Left ventricle myocardium inferior (tissue), 1 donor: ENCODE measurements around the gene KCMF1. TPM values are rescaled to one million over a fixed set of nuclear protein-coding genes. Genes with fewer than 3 reads are reported as not detected.

Experiments
- DNase-seq: peaks from one replicate; pipeline ENCODE4 v3.0.0-alpha.2; 2020
- H3K27ac ChIP-seq: fragments of 200-600 bp; replicated peaks from 2 replicates; pipeline ENCODE4 v1.8.0; 2021
- H3K27me3 ChIP-seq: fragments of 200-600 bp; 2 replicates; pipeline ENCODE4 v1.8.0; 2021; ENCODE audit warnings: low read depth
- H3K36me3 ChIP-seq: fragments of 200-600 bp; 2 replicates; pipeline ENCODE4 v1.8.0; 2021
- H3K4me1 ChIP-seq: fragments of 200-600 bp; 2 replicates; pipeline ENCODE4 v1.8.0; 2021
- H3K4me3 ChIP-seq: fragments of 200-600 bp; 2 replicates; pipeline ENCODE4 v1.8.0; 2021; ENCODE audit warnings: mild to moderate bottlenecking, moderate library complexity
- H3K9me3 ChIP-seq: fragments of 200-600 bp; replicated peaks from 2 replicates; pipeline ENCODE4 v1.8.0; 2021
- intact Hi-C: fragments of 100-400 bp; cut with micrococcal nuclease; formaldehyde crosslinking; loops from one replicate; pipeline ENCODE4 v1.11.0; 2022
- total RNA-seq: library from RNA; stranded (reverse); fragmentation: NEBNext Ultra II Directional; extraction: Animal tissue kit (Norgen Biotek cat#: 25700); gene quantifications from one replicate; pipeline ENCODE4 v1.2.1, GENCODE V29; 2021
- TF ChIP-seq, protein P1 (sequence below): fragments of 200-600 bp; IDR thresholded peaks from 2 replicates; pipeline ENCODE4 v1.8.0; 2021; ENCODE audit warnings: antibody characterized with exemption, mild to moderate bottlenecking, borderline replicate concordance
- donor health status: DM: no; HTN: yes; CAD: no; lungs with severe emphysema.

The KCMF1 gene
- total RNA-seq, 1 donor from 2014 or later = 90.2 TPM

GRCh38 chr2:85106489-85107180 lies 135.7 kb downstream of the KCMF1 start:
- TF ChIP-seq, protein P1, sequence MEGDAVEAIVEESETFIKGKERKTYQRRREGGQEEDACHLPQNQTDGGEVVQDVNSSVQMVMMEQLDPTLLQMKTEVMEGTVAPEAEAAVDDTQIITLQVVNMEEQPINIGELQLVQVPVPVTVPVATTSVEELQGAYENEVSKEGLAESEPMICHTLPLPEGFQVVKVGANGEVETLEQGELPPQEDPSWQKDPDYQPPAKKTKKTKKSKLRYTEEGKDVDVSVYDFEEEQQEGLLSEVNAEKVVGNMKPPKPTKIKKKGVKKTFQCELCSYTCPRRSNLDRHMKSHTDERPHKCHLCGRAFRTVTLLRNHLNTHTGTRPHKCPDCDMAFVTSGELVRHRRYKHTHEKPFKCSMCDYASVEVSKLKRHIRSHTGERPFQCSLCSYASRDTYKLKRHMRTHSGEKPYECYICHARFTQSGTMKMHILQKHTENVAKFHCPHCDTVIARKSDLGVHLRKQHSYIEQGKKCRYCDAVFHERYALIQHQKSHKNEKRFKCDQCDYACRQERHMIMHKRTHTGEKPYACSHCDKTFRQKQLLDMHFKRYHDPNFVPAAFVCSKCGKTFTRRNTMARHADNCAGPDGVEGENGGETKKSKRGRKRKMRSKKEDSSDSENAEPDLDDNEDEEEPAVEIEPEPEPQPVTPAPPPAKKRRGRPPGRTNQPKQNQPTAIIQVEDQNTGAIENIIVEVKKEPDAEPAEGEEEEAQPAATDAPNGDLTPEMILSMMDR = no peak
- intact Hi-C loops = no loop called here
- Histone ChIP-seq H3K4me1 (no peaks in the 10 kb centered on the region), H3K9me3 (no peaks in the 10 kb centered on the region), H3K36me3 (no peaks in the 10 kb centered on the region), H3K4me3 (no peak overlapping the region), H3K27me3 (no peaks in the 10 kb centered on the region), H3K27ac (no peak overlapping the region)
- no peak for DNase-seq

Other genes with a start within 250 kb of the KCMF1 start
- gene TRABD2A, start 90.1 kb upstream of the KCMF1 start, total RNA-seq = 0.49 TPM
- gene TMSB10, start 65.5 kb upstream of the KCMF1 start, total RNA-seq = 400 TPM
- gene TCF7L1, start 162.2 kb downstream of the KCMF1 start, total RNA-seq = 7.0 TPM